Measurements from ENCODE around the gene ABLIM2. TPM values are rescaled to one million over a fixed set of nuclear protein-coding genes. Genes with fewer than 3 reads are reported as not detected.

The ABLIM2 gene
- polyA plus RNA-seq, 3 donors, result 0.21 TPM; not detected in 2

- Mint-ChIP-seq H3K27me3 (ENCODE audit: low read depth in 3 of 3) (peaks cover 9 to 21% (median 19%) of the 10 kb centered on the region in 3 donors), H3K27ac (no peak overlapping the region), H3K36me3 (no peaks in the 10 kb centered on the region), H3K4me1 (no peaks in the 10 kb centered on the region), H3K4me3 (no peak overlapping the region), H3K9me3 (peaks cover 12 to 25% (median 22%) of the 10 kb centered on the region in 7 donors)
- DNase-seq, result no peak
- intact Hi-C loops (cut with micrococcal nuclease), result no loop called here
- Histone ChIP-seq H3K79me2 (ENCODE audit: insufficient read depth, low read length) (no peaks in the 10 kb centered on the region), H3K36me3 (replicated peaks in 1 of 2; ENCODE audit: control insufficient read depth in 1 of 2, insufficient read depth in 2 of 2, low read length in 2 of 2) (no peaks in the 10 kb centered on the region), H3K27me3 (ENCODE audit: control insufficient read depth in 2 of 2, insufficient read depth in 2 of 2, low read length in 2 of 2) (peaks cover 0 to 10% of the 10 kb centered on the region in 2 donors), H3K4me2 (replicated peaks; ENCODE audit: extremely low read depth, low read length, poor library complexity, severe bottlenecking) (no peak overlapping the region), H3K9me3 (replicated peaks in 1 of 2; ENCODE audit: control insufficient read depth in 1 of 2, insufficient read depth in 1 of 2, low read length in 2 of 2) (peaks cover 15 to 23% of the 10 kb centered on the region in 2 donors), H2AFZ (ENCODE audit: insufficient read depth, low read depth, low read length, poor library complexity, severe bottlenecking) (no peak overlapping the region), H3K27ac (ENCODE audit: low read depth in 1 of 2, low read length in 2 of 2) (no peak overlapping the region), H4K20me1 (ENCODE audit: insufficient read depth, low read length) (no peaks in the 10 kb centered on the region), H3K4me3 (replicated peaks in 1 of 3; ENCODE audit: low read depth in 2 of 3, low read length in 3 of 3) (no peak overlapping the region), H3K9ac (ENCODE audit: insufficient read depth, low read length, poor library complexity, severe bottlenecking) (no peak overlapping the region), H3K4me1 (ENCODE audit: control insufficient read depth in 1 of 2, insufficient read depth in 2 of 2, low read length in 2 of 2) (no peaks in the 10 kb centered on the region)
- no peak for TF ChIP-seq CTCF (IDR thresholded peaks at IDR 0.05)
- WGBS (ENCODE audit: insufficient coverage), result 84% methylated on average over 23 of the region's 28 CpGs
Measured at GRCh38 chr4:8067945-8068896, 90.4 kb downstream of the ABLIM2 start.

- Histone ChIP-seq H4K20me1 (ENCODE audit: insufficient read depth, low read length) (no peaks in the 10 kb centered on the region), H3K27me3 (ENCODE audit: control insufficient read depth in 2 of 2, insufficient read depth in 2 of 2, low read length in 2 of 2) (peaks cover 0 to 10% of the 10 kb centered on the region in 2 donors), H3K79me2 (ENCODE audit: insufficient read depth, low read length) (no peaks in the 10 kb centered on the region), H3K4me3 (replicated peaks in 1 of 3; ENCODE audit: low read depth in 2 of 3, low read length in 3 of 3) (no peak overlapping the region), H3K36me3 (replicated peaks in 1 of 2; ENCODE audit: control insufficient read depth in 1 of 2, insufficient read depth in 2 of 2, low read length in 2 of 2) (no peaks in the 10 kb centered on the region), H3K4me1 (ENCODE audit: control insufficient read depth in 1 of 2, insufficient read depth in 2 of 2, low read length in 2 of 2) (no peaks in the 10 kb centered on the region), H3K9ac (ENCODE audit: insufficient read depth, low read length, poor library complexity, severe bottlenecking) (no peak overlapping the region), H3K4me2 (replicated peaks; ENCODE audit: extremely low read depth, low read length, poor library complexity, severe bottlenecking) (no peak overlapping the region), H3K9me3 (replicated peaks in 1 of 2; ENCODE audit: control insufficient read depth in 1 of 2, insufficient read depth in 1 of 2, low read length in 2 of 2) (peaks cover 15 to 31% of the 10 kb centered on the region in 2 donors), H3K27ac (ENCODE audit: low read depth in 1 of 2, low read length in 2 of 2) (no peak overlapping the region), H2AFZ (ENCODE audit: insufficient read depth, low read depth, low read length, poor library complexity, severe bottlenecking) (no peak overlapping the region)
- WGBS (ENCODE audit: insufficient coverage), result 72% methylated on average over 13 of the region's 20 CpGs
- intact Hi-C loops (cut with micrococcal nuclease), result no loop called here
- TF ChIP-seq CTCF (IDR thresholded peaks at IDR 0.05), result no peak
- Mint-ChIP-seq H3K9me3 (peaks cover 13 to 33% (median 28%) of the 10 kb centered on the region in 7 donors), H3K27me3 (ENCODE audit: low read depth in 3 of 3) (peaks cover 5 to 15% (median 11%) of the 10 kb centered on the region in 3 donors), H3K27ac (no peak overlapping the region), H3K4me1 (no peaks in the 10 kb centered on the region), H3K36me3 (no peaks in the 10 kb centered on the region), H3K4me3 (no peak overlapping the region)
- no peak for DNase-seq
Measured at GRCh38 chr4:8067274-8067936, 91.2 kb downstream of the ABLIM2 start.
